ENCODE results near the gene PELI1. TPM values are rescaled to one million over a fixed set of nuclear protein-coding genes. Genes with fewer than 3 reads are reported as not detected.

Gene PELI1
- total and polyA plus RNA-seq, 8 donors, result 5.5 to 15.9 (median 9.2) TPM

DNA sequence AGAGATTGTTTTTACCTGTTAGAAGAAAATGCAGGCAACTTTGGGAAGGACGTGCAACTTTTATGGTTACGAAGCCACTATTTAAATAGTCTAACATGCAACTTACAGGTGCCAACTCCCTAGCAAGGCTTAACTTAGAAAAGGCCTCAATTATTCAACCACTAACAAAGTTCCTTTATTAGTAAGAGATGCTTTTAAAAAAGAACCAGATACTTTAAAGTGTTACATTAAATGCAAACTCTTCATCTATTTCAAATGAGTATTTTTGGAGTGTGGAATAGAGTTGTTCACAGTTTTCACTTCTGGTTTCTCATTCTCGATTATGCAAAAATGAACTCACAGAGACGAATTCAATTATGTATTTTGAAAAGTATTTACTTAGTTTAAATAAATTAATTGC, 51.7 kb downstream of the PELI1 start:
- Histone ChIP-seq H3K27me3 (no peaks in the 10 kb centered on the region), H3K36me3 (peaks cover 0 to 22% (median 8%) of the 10 kb centered on the region in 3 donors)

DNA sequence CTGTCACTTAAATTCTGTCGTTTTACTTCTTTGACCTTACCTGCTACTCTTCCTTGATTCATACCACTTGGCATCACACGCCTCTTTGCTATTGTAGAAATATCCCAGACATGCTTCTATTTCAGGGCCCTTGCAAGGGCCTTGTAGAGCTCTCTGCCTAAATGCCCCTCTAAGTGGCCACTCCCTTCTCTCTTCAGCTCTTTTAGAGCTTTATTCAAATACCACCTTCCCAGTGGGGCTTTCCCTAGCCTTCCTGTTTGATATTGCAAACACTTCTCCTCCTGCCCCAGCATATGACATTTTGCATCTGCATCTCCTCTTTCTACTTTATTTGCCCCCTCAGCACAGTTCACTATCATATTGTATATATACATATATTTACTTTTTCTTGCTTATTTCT, 54.0 kb downstream of the PELI1 start:
- Histone ChIP-seq H3K36me3 (peaks cover 0 to 11% (median under 1%) of the 10 kb centered on the region in 3 donors), H3K9me3 (no peaks in the 10 kb centered on the region), H3K27ac (no peak overlapping the region), H3K27me3 (no peaks in the 10 kb centered on the region), H3K4me1 (peaks cover 0 to 8% (median 0%) of the 10 kb centered on the region in 3 donors), H3K4me3 (no peak overlapping the region)
- intact Hi-C loops (cut with DNase I), result no loop called here
- 88% methylated on average over 2 of the region's 2 CpGs for WGBS, 2 donors
- FAIRE-seq (no peak), ATAC-seq (no peak), DNase-seq (no peak)
- TF ChIP-seq, protein P1, sequence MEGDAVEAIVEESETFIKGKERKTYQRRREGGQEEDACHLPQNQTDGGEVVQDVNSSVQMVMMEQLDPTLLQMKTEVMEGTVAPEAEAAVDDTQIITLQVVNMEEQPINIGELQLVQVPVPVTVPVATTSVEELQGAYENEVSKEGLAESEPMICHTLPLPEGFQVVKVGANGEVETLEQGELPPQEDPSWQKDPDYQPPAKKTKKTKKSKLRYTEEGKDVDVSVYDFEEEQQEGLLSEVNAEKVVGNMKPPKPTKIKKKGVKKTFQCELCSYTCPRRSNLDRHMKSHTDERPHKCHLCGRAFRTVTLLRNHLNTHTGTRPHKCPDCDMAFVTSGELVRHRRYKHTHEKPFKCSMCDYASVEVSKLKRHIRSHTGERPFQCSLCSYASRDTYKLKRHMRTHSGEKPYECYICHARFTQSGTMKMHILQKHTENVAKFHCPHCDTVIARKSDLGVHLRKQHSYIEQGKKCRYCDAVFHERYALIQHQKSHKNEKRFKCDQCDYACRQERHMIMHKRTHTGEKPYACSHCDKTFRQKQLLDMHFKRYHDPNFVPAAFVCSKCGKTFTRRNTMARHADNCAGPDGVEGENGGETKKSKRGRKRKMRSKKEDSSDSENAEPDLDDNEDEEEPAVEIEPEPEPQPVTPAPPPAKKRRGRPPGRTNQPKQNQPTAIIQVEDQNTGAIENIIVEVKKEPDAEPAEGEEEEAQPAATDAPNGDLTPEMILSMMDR (IDR thresholded peaks at IDR 0.05), result no peak

More for the DNA sequence above, 51.7 kb downstream of the PELI1 start:
- no peak for ATAC-seq
- TF ChIP-seq, protein P1 (IDR thresholded peaks at IDR 0.05), result no peak
- no peak for FAIRE-seq
- 95 to 98% methylated on average over 4 of the region's 4 CpGs for WGBS, 2 donors
- no peak overlapping the region for H3K4me3 ChIP-seq
- intact Hi-C loops (cut with DNase I), result no loop called here
- H3K27ac ChIP-seq, result no peak overlapping the region
- DNase-seq, result no peak
- H3K9me3 ChIP-seq, result no peaks in the 10 kb centered on the region
- no peaks in the 10 kb centered on the region for H3K4me1 ChIP-seq

DNA sequence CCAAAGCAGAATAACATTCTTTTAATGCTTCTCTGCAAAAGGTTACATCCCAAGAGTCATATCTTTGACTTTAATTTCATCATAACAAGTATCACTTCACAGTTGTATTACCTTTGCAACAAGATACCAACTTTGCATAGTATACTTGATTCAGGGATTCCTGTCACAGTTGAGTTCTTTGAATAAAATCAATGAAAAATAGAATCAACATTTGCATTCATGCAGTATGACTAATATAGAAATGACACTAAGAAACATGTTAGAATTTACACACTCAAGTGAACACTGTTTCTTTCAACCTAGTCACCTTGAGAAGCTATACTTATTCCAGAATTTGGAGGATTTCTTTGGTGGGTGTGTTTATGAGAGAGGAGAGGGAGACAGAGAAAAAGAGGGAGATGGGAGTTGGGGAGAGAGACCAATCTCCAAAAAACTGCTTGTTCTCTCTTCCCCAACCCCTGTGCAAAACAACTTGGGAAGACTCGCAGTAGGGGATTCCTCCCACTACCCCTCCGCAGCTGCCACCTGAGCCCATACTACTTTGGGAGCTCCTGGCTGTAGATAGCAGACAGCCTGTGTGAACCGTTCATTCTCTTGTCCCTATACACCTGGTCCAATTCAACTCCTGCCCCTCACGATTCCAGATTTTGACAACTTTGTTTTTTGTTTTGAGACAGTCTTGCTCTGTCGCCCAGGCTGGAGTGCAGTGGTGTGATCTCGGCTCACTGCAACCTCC, 57.7 kb downstream of the PELI1 start:
- DNase-seq, result no peak
- Histone ChIP-seq H3K27ac (no peak overlapping the region), H3K27me3 (no peaks in the 10 kb centered on the region), H3K9me3 (no peaks in the 10 kb centered on the region), H3K4me1 (peaks cover 0 to 8% (median 0%) of the 10 kb centered on the region in 3 donors), H3K36me3 (no peaks in the 10 kb centered on the region), H3K4me3 (no peak overlapping the region)
- intact Hi-C loops (cut with DNase I), result no loop called here
- 93 to 97% methylated on average over 6 of the region's 6 CpGs for WGBS, 2 donors
- ATAC-seq, result no peak
- FAIRE-seq, result no peak
- TF ChIP-seq, protein P1 (IDR thresholded peaks at IDR 0.05), result no peak

DNA sequence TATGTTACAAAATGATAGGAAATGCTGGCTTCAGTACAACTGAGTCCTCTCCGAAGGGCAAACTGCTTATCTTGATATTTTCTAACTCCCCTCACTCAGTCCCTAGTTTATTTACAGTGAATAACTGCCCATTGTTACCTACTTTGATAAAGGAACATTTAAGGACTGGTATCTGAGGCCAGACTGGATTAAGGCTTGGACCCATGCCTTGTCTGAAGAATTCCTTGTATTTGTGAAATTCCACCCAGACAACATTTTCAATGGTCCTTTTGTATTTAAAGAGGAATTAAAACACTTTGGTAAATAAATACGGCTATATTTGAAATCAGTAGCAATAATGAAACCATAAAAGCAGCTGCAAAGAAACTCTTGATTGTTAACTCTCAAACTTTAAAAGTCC, 58.3 kb downstream of the PELI1 start:
- DNase-seq, result no peak
- Histone ChIP-seq H3K27me3 (no peaks in the 10 kb centered on the region), H3K9me3 (no peaks in the 10 kb centered on the region), H3K4me1 (peaks cover 0 to 8% (median 0%) of the 10 kb centered on the region in 3 donors), H3K36me3 (no peaks in the 10 kb centered on the region), H3K4me3 (no peak overlapping the region), H3K27ac (no peak overlapping the region)
- no peak for FAIRE-seq
- WGBS, 2 donors, result 23 to 33% methylated on average over 2 of the region's 2 CpGs
- intact Hi-C loops (cut with DNase I), result no loop called here
- no peak for ATAC-seq
- TF ChIP-seq, protein P1 (IDR thresholded peaks at IDR 0.05), result no peak

DNA sequence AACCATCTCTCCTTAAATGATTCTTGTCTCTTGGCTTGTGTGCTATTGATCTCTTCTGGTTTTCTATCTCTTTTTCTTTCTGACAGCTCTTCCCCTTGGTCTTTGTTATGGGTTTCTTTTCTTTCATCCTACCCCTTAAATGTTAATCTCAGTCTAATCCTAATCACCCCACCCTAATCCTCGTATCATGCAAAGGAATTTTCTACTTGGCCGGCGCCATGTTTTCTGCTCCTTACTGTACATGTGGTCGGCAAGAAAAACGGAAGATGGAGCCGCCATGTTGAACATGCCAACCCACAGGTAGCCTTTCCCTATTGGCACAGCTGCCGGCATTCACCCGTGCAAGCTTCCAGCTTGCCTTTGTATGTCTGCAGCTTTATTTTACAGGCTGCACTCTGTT, 63.2 kb downstream of the PELI1 start:
- Histone ChIP-seq H3K27ac (no peak overlapping the region), H3K4me1 (peaks cover 0 to 4% (median 0%) of the 10 kb centered on the region in 3 donors), H3K9me3 (no peaks in the 10 kb centered on the region), H3K4me3 (no peak overlapping the region), H3K27me3 (no peaks in the 10 kb centered on the region), H3K36me3 (no peaks in the 10 kb centered on the region)
- 86 to 90% methylated on average over 8 of the region's 8 CpGs for WGBS, 2 donors
- intact Hi-C loops (cut with DNase I), result no loop called here
- ATAC-seq (no peak), DNase-seq (no peak), FAIRE-seq (no peak)
- TF ChIP-seq, protein P1 (IDR thresholded peaks at IDR 0.05), result no peak
